Thymus (tissue), 11 donors: ENCODE measurements around the gene PACS2. TPM values are rescaled to one million over a fixed set of nuclear protein-coding genes. Genes with fewer than 3 reads are reported as not detected.

ENCODE experiments used
- DNase-seq, 9 donors: peaks; one replicate each; pipeline ENCODE4 v3.0.0-alpha.2; 2013; ENCODE audit warnings: low spot score in 9 of 9, low read depth in 6 of 9, missing footprints in 1 of 9
- H3K27ac ChIP-seq, 2 donors: one replicate each; pipeline ENCODE4 v1.5.1; 2013; ENCODE audit warnings: control low read depth in 1 of 2, low read depth in 1 of 2, low read length in 1 of 2, mild to moderate bottlenecking in 1 of 2, moderate library complexity in 1 of 2
- H3K27me3 ChIP-seq, 2 donors: one replicate each; pipeline ENCODE4 v1.5.1; 2013; ENCODE audit warnings: low read length in 1 of 2; ENCODE audit not compliant: control insufficient read depth in 2 of 2, insufficient read depth in 1 of 2
- H3K36me3 ChIP-seq, 2 donors: one replicate each; pipeline ENCODE4 v1.5.1; 2013; ENCODE audit warnings: low read length in 1 of 2, mild to moderate bottlenecking in 1 of 2, moderate library complexity in 1 of 2; ENCODE audit not compliant: control insufficient read depth in 2 of 2, insufficient read depth in 2 of 2
- H3K4me1 ChIP-seq, 2 donors: one replicate each; pipeline ENCODE4 v1.5.1; 2013; ENCODE audit warnings: low read length in 2 of 2; ENCODE audit not compliant: control insufficient read depth in 2 of 2, insufficient read depth in 2 of 2
- H3K4me3 ChIP-seq, 2 donors: one replicate each; pipeline ENCODE4 v1.5.1; 2013; ENCODE audit warnings: low read length in 2 of 2, control low read depth in 1 of 2, mild to moderate bottlenecking in 1 of 2
- H3K9me3 ChIP-seq, 2 donors: one replicate each; pipeline ENCODE4 v1.5.1; 2013; ENCODE audit warnings: low read length in 1 of 2, mild to moderate bottlenecking in 1 of 2; ENCODE audit not compliant: control insufficient read depth in 2 of 2, insufficient read depth in 1 of 2
- WGBS: extraction: QIAGEN DNeasy Blood & Tissue Kit; methylation state at CpG from one replicate; pipeline ENCODE4 v1.1.7; 2013; 5-methylcytosine and 5-hydroxymethylcytosine counted together
- polyA plus RNA-seq: library from polyadenylated mRNA; stranded (reverse); fragments of 200-250 nt; gene quantifications from one replicate; pipeline ENCODE4 v1.2.3, GENCODE V29; 2013
- total RNA-seq: library from RNA; stranded (reverse); fragments of 120-200 nt; gene quantifications from one replicate; pipeline ENCODE4 v1.2.4, GENCODE V29; 2013
- donor health status: healthy.

The PACS2 gene
- total and polyA plus RNA-seq, 2 donors, result 20.5 to 64.6 TPM

DNA sequence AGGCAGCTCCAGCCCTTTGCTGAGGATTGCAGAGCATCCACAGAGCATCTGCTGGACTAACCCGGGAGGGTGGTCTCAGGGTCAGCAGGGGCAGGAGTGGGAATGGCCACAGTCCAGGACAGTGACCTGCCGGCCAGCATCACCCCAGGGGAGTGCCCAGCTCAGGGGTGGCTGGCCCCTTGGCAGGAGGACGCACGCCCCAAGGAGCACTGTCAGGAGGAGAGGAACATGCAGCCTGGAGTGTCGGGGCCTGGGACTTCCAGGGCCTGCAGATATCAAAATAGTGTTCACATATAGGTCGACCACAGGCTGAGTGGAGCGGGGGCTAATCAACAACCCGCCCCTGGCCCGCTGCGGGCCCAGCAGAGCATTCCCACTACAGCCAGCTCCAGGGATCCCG, 50.6 kb downstream of the PACS2 start:
- H3K9me3 ChIP-seq, result no peaks in the 10 kb centered on the region
- no peak overlapping the region for H3K4me3 ChIP-seq
- no peak for DNase-seq
- 97% methylated on average over 11 of the region's 11 CpGs for WGBS
- no peak overlapping the region for H3K27ac ChIP-seq
- H3K4me1 ChIP-seq, result peaks cover 8 to 9% of the 10 kb centered on the region in 2 donors
- no peaks in the 10 kb centered on the region for H3K27me3 ChIP-seq
- peaks cover 4 to 7% of the 10 kb centered on the region in 2 donors for H3K36me3 ChIP-seq

DNA sequence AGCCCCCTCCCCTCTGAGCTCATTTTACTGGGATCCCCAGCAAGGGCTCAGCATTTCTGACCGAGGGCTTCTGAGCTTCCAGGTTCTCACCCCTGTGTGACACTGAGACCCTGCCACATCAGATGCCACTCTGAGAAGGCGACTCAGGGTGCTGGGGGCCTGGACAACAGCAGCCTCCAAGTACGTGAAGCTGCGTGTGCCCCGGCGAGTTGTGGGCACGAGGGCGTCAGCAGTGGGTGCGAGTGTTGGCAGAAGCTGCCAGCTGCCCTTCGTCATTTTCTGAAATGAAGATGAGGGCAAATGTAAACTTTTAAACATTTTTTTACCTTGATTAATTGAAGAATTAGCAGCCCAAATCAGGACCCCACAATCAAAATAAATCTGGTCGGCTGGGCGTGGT, 51.1 kb downstream of the PACS2 start:
- Histone ChIP-seq H3K9me3 (no peaks in the 10 kb centered on the region), H3K4me3 (no peak overlapping the region), H3K36me3 (peaks cover 4 to 6% of the 10 kb centered on the region in 2 donors), H3K27me3 (no peaks in the 10 kb centered on the region), H3K4me1 (peaks cover 8 to 9% of the 10 kb centered on the region in 2 donors), H3K27ac (no peak overlapping the region)
- WGBS, result 99% methylated on average over 12 of the region's 12 CpGs
- no peak for DNase-seq

DNA sequence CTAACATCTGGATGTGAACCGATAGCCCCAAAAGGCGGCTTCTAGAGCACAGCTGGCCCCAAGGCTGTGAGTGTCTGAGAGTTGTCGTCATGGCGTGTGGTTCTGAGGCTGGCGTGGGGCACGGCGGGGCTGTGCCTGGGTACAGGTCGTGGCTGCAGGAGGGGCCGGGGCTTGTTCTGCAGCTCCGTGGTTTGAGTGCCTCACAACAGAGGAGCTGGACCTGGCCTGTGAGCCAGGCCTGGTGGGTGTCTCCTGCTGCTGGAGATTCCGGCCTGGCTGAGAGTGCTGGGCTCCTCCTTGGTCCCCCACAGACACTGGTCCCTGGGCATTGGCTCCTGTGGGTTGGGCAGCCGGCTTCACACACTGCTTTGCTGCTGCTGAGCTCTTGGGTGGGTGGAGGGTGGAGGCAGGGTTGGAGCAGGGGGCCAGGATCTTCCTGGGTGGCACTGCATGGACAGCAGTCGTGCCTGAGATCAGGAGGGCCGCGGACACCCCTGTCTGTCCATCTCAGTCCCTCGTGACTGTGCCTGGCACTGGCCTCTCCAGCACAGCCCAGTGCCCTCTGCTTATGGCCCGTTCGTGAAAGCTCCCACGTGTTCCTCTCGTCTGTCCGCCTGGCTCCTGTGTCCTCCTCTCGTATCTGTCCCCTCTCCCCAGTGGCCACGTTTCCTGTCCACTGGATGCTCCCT, 52.0 kb downstream of the PACS2 start:
- no peak overlapping the region for H3K4me3 ChIP-seq
- H3K4me1 ChIP-seq, result peaks cover 8 to 9% of the 10 kb centered on the region in 2 donors
- no peaks in the 10 kb centered on the region for H3K27me3 ChIP-seq
- no peak overlapping the region for H3K27ac ChIP-seq
- DNase-seq, result no peak
- peaks cover 3 to 4% of the 10 kb centered on the region in 2 donors for H3K36me3 ChIP-seq
- 97% methylated on average over 23 of the region's 23 CpGs for WGBS
- H3K9me3 ChIP-seq, result no peaks in the 10 kb centered on the region

DNA sequence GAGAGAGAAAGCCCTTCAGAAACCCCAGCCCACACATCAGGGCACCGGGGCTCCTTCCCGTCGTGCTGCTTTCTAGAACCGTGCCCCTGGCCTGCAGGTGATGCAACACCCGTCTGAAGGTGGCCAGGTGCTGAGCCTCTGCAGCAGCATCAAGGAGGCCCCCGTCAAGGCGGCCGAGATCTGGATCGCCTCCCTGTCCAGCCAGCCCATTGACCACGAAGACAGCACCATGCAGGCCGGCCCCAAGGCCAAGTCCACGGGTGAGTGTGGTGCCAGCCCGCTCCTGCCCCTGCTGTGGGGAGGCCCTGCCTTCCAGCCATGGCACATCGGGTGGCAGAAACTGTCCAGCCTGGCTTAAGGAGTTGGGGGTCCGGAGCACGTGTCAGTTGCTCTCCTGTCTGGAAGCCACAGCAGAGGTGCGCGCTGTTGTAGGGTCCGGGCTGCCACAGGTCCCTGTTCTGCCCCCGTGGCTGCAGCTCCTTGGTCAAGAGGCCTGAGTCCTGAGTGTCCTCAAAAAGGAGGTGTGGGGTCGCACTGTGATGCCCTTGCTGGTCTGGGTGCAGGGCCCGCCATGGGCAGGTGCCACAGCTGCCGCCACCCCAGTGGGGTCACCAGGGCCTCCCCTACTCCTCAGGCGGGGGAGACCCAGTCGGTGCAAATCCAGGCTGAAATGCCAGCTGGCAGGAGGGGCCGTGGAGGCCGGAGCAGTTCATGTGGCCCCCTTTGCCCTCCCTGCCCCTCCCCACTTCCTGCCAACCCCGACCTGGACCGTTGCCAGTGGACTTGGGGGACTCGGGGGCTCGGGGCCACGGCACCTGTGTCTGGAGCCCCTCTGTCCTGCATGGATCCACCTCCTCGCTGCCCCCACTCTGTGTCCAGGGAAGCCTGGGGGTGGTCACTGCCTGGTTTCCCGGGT, 52.8 kb downstream of the PACS2 start:
- no peak overlapping the region for H3K27ac ChIP-seq
- peaks cover 8 to 9% of the 10 kb centered on the region in 2 donors for H3K4me1 ChIP-seq
- no peaks in the 10 kb centered on the region for H3K9me3 ChIP-seq
- H3K27me3 ChIP-seq, result no peaks in the 10 kb centered on the region
- 97% methylated on average over 34 of the region's 34 CpGs for WGBS
- peaks cover 3 to 4% of the 10 kb centered on the region in 2 donors for H3K36me3 ChIP-seq
- no peak for DNase-seq
- H3K4me3 ChIP-seq, result no peak overlapping the region

DNA sequence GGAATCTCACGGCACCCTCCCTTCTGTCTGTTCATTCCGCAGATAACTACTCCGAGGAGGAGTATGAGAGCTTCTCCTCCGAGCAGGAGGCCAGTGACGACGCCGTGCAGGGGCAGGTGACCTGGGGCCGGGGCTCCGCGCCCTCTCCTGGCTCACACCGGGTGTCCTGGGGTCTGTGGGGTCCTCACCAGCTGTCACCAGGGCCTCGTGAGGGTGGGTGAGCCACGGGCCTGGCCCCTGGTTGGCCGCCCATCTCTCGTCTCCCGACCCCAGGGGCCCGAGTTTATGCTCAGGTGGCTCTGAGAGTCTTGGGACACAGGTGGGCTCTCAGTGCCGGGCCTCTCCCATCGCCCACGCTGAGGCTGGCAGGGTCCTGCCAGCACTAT, 53.5 kb downstream of the PACS2 start:
- DNase-seq, result no peak
- Histone ChIP-seq H3K27ac (no peak overlapping the region), H3K27me3 (no peaks in the 10 kb centered on the region), H3K36me3 (peaks cover 3 to 4% of the 10 kb centered on the region in 2 donors), H3K4me1 (peaks cover 8 to 9% of the 10 kb centered on the region in 2 donors), H3K4me3 (no peak overlapping the region), H3K9me3 (no peaks in the 10 kb centered on the region)
- 98% methylated on average over 20 of the region's 20 CpGs for WGBS

DNA sequence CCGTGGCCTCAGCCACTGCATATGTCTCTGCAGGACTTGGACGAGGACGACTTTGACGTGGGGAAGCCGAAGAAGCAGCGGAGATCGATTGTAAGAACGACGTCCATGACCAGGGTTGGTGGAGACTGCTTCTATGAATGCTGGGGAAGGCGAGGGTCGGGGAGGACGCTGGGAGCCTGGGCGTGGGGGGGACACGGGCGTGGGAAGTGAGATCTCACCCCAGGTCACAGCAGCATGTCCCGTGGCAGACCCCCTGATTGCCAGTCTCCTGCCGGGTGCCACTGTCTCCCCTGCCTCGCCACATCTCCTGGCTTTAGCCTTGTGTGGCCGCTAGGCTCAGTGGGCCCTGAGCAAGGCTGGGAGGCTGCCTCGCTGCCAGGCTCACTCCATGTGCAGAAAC, 53.9 kb downstream of the PACS2 start:
- WGBS, result 98% methylated on average over 20 of the region's 20 CpGs
- Histone ChIP-seq H3K36me3 (peaks cover 3 to 4% of the 10 kb centered on the region in 2 donors), H3K9me3 (no peaks in the 10 kb centered on the region), H3K4me3 (no peak overlapping the region), H3K27ac (no peak overlapping the region), H3K4me1 (peaks cover 8 to 9% of the 10 kb centered on the region in 2 donors), H3K27me3 (no peaks in the 10 kb centered on the region)
- no peak for DNase-seq

DNA sequence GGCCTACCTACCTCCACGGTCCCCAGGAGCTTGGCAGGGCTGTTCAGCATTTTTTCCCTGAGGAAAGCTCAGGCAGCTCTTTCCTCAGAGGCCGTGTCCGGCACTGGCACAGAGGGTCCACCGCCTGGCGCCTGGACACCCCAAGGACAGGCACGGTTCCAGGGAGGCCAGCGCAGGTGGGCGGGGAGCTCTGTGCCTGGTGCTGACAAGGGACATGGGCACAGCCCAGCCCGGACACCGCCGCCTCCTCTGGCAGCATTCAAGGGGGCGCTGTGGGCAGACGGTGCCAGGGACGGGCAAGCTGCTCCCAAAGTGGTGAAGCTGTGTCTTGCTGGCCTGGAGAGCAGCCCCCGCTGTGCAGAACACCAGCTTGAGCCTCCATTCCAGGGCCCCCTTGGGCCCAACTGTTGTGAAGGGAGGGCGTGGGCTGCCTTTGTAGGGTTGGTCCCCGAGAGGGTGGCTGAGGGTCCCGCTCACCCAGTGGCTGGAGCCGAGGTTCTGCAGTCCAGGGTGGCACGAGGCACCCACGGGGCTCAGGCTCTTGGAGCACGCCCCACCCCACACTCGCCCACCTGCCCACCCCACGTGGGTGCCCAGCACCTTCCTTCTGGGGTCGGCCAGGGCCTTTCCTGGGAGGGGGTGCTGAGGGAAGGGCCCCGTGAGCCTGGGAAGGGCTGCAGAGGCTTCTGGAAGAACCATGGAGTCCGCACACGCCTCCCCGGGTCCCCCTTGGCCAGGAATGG, 54.5 kb downstream of the PACS2 start:
- no peak for DNase-seq
- WGBS, result 98% methylated on average over 29 of the region's 29 CpGs
- H3K4me3 ChIP-seq, result no peak overlapping the region
- peaks cover 3 to 4% of the 10 kb centered on the region in 2 donors for H3K36me3 ChIP-seq
- no peaks in the 10 kb centered on the region for H3K9me3 ChIP-seq
- H3K4me1 ChIP-seq, result peaks cover 7 to 8% of the 10 kb centered on the region in 2 donors
- no peaks in the 10 kb centered on the region for H3K27me3 ChIP-seq
- H3K27ac ChIP-seq, result no peak overlapping the region

DNA sequence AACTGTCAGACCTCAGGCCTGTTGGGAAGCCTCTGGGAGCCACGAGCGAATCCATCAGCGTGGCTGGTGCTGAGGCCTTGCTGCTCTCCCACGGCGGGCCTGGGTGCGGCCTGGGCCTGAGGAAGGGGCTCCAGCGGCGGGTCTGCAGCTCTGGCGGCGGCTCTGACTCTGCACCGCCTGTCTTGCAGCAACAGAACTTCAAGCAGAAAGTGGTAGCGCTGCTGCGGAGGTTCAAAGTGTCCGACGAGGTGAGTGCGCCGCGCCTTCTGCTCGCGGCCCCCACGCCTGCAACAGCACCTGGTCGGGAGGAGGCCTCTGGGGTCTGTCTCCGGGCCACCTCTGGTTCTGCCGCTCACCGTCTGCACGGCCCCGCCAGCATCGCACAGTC, 55.1 kb downstream of the PACS2 start:
- Histone ChIP-seq H3K9me3 (no peaks in the 10 kb centered on the region), H3K4me3 (no peak overlapping the region), H3K27me3 (no peaks in the 10 kb centered on the region), H3K27ac (no peak overlapping the region), H3K36me3 (peaks cover 3 to 4% of the 10 kb centered on the region in 2 donors), H3K4me1 (peaks cover 5 to 6% of the 10 kb centered on the region in 2 donors)
- DNase-seq, result no peak
- WGBS, result 97% methylated on average over 28 of the region's 28 CpGs
